ENCODE results near the gene TYW3.
"Not testable (repeated sequence)": the region's sequence is repeated elsewhere in the genome, so short reads cannot be mapped to it uniquely, and the experiment has no call there.

Gene TYW3

GRCh38 chr1:74731399-74732052 is 1.4 kb upstream of the TYW3 start:
- DNase-seq (ENCODE audit: low spot score), result no peak

DNA sequence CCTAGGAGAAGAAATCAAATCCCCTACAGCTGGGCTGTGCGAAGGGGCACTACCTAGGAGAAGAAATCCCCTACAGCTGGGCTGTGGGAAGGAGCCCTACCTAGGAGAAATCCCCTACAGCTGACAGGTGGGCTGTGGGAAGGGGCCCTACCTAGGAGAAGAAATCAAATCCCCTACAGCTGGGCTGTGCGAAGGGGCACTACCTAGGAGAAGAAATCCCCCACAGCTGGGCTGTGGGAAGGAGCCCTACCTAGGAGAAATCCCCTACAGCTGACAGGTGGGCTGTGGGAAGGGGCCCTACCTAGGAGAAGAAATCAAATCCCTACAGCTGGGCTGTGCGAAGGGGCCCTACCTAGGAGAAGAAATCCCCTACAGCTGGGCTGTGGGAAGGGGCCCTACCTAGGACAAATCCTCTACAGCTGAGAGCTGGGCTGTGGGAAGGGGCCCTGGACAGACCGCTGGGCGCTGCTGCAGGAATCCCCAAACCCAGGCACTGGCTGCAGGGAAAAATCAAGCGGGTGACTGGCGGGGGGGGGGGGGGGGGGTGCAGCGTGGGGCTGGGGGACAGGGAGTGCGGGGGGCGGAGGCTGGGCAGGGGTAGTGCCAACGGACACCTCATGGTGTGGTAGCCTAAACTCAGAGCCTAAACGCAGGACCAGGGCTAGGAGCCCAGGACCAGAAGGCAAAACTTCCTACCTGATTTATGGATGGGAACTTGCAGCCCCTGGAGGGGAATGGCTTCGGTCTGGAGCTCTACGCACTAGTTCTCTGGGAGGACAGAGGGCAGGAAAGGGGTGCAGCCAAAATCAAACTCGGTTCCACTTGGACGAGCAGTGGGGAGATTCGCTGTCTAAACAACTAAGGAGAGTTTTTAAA is 643 bp upstream of the TYW3 start:
- DNase-seq (ENCODE audit: low spot score), result not testable (repeated sequence)

GRCh38 chr1:74733604-74734484 is 892 bp downstream of the TYW3 start:
- DNase-seq (ENCODE audit: low spot score), result peak; percentile 76

DNA sequence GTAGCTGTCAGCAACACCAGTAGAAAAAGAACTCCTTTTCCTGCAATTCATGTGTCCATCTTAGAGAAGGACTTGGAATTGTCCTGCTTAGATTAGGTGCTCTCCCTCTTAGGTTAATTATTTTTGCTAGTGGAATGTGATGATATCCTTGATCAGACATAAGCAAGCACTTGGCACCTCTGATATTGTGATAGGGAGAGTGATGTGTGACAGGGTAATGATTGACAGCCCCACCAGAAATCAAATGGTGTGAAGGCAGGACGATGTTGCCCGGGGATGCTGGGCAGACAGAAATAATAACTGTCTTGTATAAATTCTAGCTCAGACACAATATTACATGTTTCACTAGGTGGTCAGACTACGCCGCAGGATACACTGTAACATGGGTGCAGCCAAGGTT is 4.4 kb downstream of the TYW3 start:
- DNase-seq (ENCODE audit: low spot score), result no peak

GRCh38 chr1:74740307-74740980 is 7.5 kb downstream of the TYW3 start:
- not testable (repeated sequence) for DNase-seq (ENCODE audit: low spot score)

DNA sequence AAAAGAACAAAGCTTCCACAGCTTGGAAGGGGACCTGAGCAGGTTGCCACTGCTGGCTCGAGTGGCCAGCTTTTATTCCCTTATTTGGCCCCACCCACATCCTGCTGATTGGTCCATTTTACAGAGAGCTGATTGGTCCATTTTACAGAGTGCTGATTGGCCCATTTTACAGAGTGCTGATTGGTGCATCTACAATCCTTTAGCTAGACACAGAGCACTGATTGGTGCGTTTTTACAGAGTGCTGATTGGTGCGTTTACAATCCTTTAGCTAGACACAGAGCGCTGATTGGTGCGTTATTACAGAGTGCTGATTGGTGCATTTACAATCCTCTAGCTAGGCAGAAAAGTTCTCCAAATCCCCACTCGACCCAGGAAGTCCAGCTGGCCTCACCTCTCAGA is 12.3 kb downstream of the TYW3 start:
- DNase-seq (ENCODE audit: low spot score), result not testable (repeated sequence)

- no peak for DNase-seq (ENCODE audit: low spot score)
Measured at GRCh38 chr1:74748960-74749359, 16.0 kb downstream of the TYW3 start.

- DNase-seq (ENCODE audit: low spot score), result no peak
Measured at GRCh38 chr1:74753104-74753503, 20.2 kb downstream of the TYW3 start.

DNA sequence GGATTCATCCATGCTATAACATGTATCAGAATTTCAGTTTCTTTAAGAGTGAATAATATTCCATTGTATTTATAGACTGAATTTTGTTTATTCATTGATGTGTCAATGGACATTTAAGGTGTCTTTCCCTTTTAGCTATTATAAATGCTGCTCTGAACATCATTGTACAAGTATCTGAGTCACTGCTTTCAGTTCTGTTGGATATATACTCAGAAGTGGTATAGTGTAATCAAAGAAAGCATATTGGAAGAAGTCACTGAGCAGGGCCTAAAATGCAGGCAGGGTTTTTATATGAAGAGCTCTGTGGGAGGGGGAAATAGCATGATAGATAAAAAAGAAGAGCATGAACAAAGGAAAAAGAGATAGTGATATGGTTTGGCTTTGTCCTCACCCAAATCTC is 22.5 kb downstream of the TYW3 start:
- DNase-seq (ENCODE audit: low spot score), result no peak

DNA sequence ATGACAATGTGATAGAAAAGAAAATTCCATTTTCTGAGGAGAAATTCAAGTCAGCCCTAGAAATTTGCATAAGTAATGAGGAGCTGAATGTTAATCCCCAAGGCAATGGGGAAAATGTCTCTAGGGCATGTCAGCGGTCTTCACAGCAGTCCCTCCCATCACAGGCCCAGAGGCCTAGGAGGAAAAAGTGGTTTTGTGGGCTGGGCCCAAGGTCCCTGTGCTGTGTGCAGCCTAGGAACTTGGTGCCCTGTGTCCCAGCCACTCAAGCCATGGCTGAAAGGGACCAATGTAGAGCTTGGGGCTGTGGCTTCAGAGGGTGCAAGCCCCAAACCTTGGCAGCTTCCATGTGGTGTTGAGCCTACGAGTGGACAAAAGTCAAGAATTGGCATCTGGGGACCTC is 23.7 kb downstream of the TYW3 start:
- DNase-seq (ENCODE audit: low spot score), result not testable (repeated sequence)

DNA sequence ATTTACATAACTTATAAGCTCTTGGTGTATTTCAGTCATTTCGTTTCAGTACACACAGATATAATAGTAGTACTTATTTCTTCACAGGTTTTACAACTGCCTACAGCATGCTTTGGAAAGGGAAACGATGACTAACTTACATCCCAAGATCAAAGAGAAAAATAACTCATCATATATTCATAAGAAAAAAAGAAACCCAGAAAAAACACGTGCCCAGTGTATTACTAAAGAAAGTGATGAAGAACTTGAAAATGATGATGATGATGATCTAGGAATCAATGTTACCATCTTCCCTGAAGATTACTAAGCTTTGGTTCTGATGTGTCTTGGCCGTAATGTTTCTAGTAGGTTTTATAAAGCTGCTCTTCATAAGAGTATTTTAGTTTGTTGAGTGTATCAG is 30.9 kb downstream of the TYW3 start:
- no peak for DNase-seq (ENCODE audit: low spot score)

DNA sequence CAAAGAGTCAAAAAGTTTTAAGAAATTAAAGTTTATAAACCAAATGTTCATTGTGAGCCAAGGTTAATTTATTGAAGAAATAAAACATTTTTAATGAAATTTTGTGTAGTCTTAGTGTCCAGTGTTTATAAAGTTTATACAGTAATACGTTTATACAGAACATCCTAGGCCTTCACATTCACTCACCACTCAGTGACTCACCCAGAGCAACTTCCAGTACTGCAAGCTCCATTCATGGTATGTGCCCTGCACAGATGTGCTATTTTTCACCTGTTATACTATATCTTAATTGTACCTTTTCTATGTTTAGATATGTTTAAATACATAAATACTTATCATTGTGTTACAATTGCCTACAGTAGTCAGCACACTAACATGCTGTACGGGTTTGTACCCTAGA is 33.6 kb downstream of the TYW3 start:
- DNase-seq (ENCODE audit: low spot score), result no peak

DNA sequence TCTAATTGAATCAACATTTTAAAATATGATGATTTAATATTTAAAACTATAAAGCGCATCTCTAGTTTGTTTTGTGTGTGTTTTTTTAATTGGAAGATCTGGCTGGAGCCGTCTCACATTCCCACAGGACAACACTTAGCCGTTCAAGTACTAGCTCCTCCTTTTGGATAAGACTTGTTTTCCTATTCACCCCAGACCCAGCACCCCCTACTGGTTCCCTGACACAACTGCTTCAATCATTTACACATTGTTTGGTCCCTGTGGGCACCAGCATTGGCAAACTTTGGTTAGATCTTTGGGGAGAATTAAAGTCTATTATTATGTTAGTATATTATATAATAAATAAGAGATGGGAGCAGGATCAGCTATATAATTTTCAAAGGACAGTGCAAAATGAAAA is 34.5 kb downstream of the TYW3 start:
- DNase-seq (ENCODE audit: low spot score), result no peak

GRCh38 chr1:74771913-74772515 is 39.1 kb downstream of the TYW3 start:
- DNase-seq (ENCODE audit: low spot score), result peak; percentile 33

- DNase-seq (ENCODE audit: low spot score), result no peak
Measured at GRCh38 chr1:74772945-74773344, 40.0 kb downstream of the TYW3 start.

- DNase-seq (ENCODE audit: low spot score), result no peak
Measured at GRCh38 chr1:74773582-74773981, 40.6 kb downstream of the TYW3 start.

DNA sequence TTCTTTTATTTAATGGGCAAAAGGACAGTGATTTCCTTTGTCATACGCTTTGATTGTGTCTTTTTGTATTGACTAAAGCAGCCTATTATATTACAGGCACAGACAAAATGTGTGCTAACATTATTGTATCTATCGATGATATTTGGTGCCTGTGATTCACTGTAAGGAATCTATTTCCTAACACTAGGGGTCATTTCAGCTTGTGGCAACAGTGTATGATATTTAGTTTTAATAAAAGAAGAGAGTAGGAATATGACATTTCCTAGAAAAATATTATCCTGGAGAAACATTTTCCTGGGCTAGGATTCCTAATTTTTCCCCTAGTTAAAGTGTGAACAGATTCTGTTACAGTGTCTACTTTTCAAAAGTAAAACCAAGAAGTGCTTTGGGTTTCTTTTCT is 42.8 kb downstream of the TYW3 start:
- no peak for DNase-seq (ENCODE audit: low spot score)

- no peak for DNase-seq (ENCODE audit: low spot score)
Measured at GRCh38 chr1:74777525-74777924, 44.6 kb downstream of the TYW3 start.

DNA sequence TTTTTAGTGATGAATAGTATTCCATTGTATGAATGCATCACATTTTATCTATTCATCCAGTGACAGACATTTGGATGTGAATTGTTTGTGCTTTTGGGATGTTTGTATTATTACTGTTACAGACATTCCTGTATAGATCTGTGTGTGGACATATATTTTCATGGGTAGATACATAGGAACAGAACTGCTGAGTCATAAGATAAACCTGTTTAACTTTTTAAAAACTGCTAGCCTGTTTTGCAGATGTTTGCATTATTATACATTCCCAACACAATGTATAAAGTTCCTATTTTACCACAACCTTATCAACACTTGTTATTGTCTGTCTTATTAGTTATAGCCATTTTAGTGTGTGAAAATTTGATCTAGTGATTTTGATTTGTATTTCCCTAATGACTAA is 46.8 kb downstream of the TYW3 start:
- no peak for DNase-seq (ENCODE audit: low spot score)

DNA sequence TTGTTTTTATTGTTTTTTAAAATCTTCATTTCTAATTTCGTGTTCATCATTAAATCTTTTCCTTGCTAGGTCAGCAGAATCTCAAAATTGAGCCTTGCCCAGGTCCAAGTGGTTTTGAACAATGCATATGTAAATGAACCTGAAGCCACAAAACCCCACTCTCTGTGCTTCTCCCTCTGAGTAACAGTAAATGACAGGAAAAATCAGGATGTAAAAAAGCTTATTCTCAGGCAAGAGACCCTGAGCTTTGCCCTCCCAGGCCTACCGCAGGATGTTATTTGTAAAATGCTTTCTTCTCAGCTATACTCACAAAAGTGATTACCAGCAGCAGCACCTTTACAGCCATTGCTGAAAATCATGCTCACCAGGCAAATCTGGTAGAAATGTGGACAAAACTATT is 47.6 kb downstream of the TYW3 start:
- no peak for DNase-seq (ENCODE audit: low spot score)

GRCh38 chr1:74785944-74786343 is 53.0 kb downstream of the TYW3 start:
- DNase-seq (ENCODE audit: low spot score), result no peak

- DNase-seq (ENCODE audit: low spot score), result no peak
Measured at GRCh38 chr1:74790453-74790852, 57.5 kb downstream of the TYW3 start.

All from putamen (tissue), 1 donor.